Panc1 (cell line): ENCODE results near the gene RAX2.

Experiments
- POLR2AphosphoS5 ChIP-seq: IDR thresholded peaks from 2 replicates; pipeline ENCODE4 v1.6.1; 2012; ENCODE audit warnings: mild to moderate bottlenecking, low read depth, low read length, moderate library complexity
- SIN3A ChIP-seq: IDR thresholded peaks from 2 replicates; pipeline ENCODE4 v1.6.1; 2012; ENCODE audit warnings: low read depth, mild to moderate bottlenecking, low read length, moderate library complexity, borderline replicate concordance; ENCODE audit not compliant: insufficient read depth
- TF ChIP-seq, protein P1 (sequence below), 2 experiments: IDR thresholded peaks; 2 replicates each; pipeline ENCODE4 v1.6.1; 2011 to 2012; ENCODE audit warnings: low read depth in 2 of 2, control low read depth in 1 of 2, low read length in 1 of 2, mild to moderate bottlenecking in 1 of 2, moderate library complexity in 1 of 2; ENCODE audit not compliant: insufficient read depth in 1 of 2
- TF ChIP-seq, protein P2 (sequence below): fragments of 450-650 bp; IDR thresholded peaks from 2 replicates; pipeline ENCODE4 v1.5.1; 2017; ENCODE audit warnings: mild to moderate bottlenecking

DNA sequence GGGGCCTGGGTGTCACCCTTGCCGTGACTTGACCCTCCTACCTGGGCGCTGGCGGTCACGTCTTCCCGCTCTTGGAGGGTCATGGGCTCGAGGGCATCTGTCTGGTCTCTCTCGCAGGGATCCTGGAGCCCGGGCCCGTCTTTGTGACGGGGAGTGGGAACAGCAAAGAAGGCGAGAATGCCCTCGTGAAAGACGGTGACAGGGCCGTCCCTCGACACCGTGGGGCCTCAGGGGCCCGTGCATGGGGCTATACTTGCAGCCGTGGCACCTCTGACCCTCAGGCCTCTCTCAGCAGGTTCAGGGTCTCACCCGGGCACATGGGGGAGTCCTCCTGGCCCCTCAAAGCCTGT, 35.1 kb upstream of the RAX2 start:
- TF ChIP-seq POLR2AphosphoS5 (no peak), SIN3A (no peak)
- TF ChIP-seq, protein P1, sequence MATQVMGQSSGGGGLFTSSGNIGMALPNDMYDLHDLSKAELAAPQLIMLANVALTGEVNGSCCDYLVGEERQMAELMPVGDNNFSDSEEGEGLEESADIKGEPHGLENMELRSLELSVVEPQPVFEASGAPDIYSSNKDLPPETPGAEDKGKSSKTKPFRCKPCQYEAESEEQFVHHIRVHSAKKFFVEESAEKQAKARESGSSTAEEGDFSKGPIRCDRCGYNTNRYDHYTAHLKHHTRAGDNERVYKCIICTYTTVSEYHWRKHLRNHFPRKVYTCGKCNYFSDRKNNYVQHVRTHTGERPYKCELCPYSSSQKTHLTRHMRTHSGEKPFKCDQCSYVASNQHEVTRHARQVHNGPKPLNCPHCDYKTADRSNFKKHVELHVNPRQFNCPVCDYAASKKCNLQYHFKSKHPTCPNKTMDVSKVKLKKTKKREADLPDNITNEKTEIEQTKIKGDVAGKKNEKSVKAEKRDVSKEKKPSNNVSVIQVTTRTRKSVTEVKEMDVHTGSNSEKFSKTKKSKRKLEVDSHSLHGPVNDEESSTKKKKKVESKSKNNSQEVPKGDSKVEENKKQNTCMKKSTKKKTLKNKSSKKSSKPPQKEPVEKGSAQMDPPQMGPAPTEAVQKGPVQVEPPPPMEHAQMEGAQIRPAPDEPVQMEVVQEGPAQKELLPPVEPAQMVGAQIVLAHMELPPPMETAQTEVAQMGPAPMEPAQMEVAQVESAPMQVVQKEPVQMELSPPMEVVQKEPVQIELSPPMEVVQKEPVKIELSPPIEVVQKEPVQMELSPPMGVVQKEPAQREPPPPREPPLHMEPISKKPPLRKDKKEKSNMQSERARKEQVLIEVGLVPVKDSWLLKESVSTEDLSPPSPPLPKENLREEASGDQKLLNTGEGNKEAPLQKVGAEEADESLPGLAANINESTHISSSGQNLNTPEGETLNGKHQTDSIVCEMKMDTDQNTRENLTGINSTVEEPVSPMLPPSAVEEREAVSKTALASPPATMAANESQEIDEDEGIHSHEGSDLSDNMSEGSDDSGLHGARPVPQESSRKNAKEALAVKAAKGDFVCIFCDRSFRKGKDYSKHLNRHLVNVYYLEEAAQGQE (IDR thresholded peaks at IDR 0.05; ENCODE audit: insufficient read depth in 1 of 2, low read depth in 2 of 2, low read length in 1 of 2) = no peak
- TF ChIP-seq, protein P2, sequence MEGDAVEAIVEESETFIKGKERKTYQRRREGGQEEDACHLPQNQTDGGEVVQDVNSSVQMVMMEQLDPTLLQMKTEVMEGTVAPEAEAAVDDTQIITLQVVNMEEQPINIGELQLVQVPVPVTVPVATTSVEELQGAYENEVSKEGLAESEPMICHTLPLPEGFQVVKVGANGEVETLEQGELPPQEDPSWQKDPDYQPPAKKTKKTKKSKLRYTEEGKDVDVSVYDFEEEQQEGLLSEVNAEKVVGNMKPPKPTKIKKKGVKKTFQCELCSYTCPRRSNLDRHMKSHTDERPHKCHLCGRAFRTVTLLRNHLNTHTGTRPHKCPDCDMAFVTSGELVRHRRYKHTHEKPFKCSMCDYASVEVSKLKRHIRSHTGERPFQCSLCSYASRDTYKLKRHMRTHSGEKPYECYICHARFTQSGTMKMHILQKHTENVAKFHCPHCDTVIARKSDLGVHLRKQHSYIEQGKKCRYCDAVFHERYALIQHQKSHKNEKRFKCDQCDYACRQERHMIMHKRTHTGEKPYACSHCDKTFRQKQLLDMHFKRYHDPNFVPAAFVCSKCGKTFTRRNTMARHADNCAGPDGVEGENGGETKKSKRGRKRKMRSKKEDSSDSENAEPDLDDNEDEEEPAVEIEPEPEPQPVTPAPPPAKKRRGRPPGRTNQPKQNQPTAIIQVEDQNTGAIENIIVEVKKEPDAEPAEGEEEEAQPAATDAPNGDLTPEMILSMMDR = no peak
